Mucosa of stomach (tissue), 1 donor: ENCODE measurements around the gene CMIP.
"Not testable (repeated sequence)": the region's sequence is repeated elsewhere in the genome, so short reads cannot be mapped to it uniquely, and the experiment has no call there.

Source experiments
- H3K27me3 ChIP-seq: one replicate; pipeline ENCODE4 v1.7.0; 2013; ENCODE audit warnings: mild to moderate bottlenecking, low read length; ENCODE audit not compliant: control insufficient read depth, insufficient read depth
- H3K36me3 ChIP-seq: one replicate; pipeline ENCODE4 v1.7.0; 2013; ENCODE audit warnings: low read length; ENCODE audit not compliant: control insufficient read depth, insufficient read depth
- H3K4me1 ChIP-seq: one replicate; pipeline ENCODE4 v1.7.0; 2013; ENCODE audit warnings: mild to moderate bottlenecking, low read length; ENCODE audit not compliant: control insufficient read depth, insufficient read depth
- H3K4me3 ChIP-seq: one replicate; pipeline ENCODE4 v1.7.0; 2013; ENCODE audit warnings: low read length
- H3K9ac ChIP-seq: one replicate; pipeline ENCODE4 v1.7.0; 2013; ENCODE audit warnings: mild to moderate bottlenecking, low read length, moderate library complexity
- H3K9me3 ChIP-seq: one replicate; pipeline ENCODE4 v1.7.0; 2013; ENCODE audit warnings: mild to moderate bottlenecking, low read length, moderate library complexity; ENCODE audit not compliant: control insufficient read depth
- donor health status: Pancreatic carcinoma.

The CMIP gene

GRCh38 chr16:81444448-81445121 lies at the start of gene CMIP:
Gene CMIP, plus strand, starts transcription at chr16:81444808.
- Histone ChIP-seq H3K36me3 (no peaks in the 10 kb centered on the region), H3K9me3 (no peaks in the 10 kb centered on the region)

GRCh38 chr16:81394966-81395655 lies 49.5 kb upstream of the CMIP start:
- no peak overlapping the region for H3K4me3 ChIP-seq
- no peaks in the 10 kb centered on the region for H3K27me3 ChIP-seq
- H3K9me3 ChIP-seq: no peaks in the 10 kb centered on the region
- H3K9ac ChIP-seq: no peak overlapping the region
- no peaks in the 10 kb centered on the region for H3K36me3 ChIP-seq
- H3K4me1 ChIP-seq: peaks cover 15% of the 10 kb centered on the region

More at GRCh38 chr16:81444448-81445121, at the start of gene CMIP:
- H3K27me3 ChIP-seq: no peaks in the 10 kb centered on the region
- H3K9ac ChIP-seq: peak within 1 kb of the TSS; percentile 70
- peaks cover 43% of the 10 kb centered on the region for H3K4me1 ChIP-seq
- H3K4me3 ChIP-seq: peak within 1 kb of the TSS; percentile 33

DNA sequence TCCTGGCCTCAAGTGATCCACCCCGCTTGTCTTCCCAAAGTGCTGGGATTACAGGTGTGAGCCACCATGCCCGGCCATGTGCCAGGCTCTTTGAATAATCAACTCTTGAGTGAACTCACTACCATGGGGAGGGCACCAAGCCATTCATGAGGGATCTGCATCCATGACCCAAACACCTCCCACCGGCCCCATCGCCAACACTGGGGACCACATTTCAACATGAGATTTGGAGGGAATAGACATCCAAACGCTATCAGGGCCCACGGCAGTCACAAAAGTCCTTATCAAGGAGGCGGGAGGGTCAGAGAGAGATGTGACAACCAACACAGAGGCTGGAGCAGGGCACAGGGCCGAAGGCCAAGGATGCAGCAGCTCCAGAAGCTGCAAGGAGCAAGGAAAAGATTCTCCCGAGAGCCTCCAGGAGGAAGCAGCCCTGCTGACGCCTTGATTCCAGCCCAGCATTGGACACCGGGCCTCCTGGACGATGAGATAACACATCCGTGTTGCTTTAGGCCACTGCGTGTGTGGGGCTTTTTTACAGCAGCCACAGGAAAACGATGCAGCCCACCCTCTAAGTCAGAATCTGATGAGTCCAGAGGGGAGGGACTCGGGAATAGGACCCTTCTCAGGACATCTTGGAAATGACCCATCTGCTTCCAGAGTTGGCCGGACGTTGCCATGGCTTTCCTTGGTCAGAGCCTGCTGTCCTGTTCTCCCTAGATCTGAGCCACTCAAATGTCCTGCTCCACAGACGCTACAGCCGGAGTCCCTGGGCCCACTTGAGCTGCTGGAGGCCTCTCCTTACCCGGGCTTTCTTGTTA lies 47.3 kb upstream of the CMIP start:
- H3K4me1 ChIP-seq: peaks cover 15% of the 10 kb centered on the region
- no peaks in the 10 kb centered on the region for H3K27me3 ChIP-seq
- no peak overlapping the region for H3K9ac ChIP-seq
- no peak overlapping the region for H3K4me3 ChIP-seq
- no peaks in the 10 kb centered on the region for H3K9me3 ChIP-seq
- no peaks in the 10 kb centered on the region for H3K36me3 ChIP-seq

- Histone ChIP-seq H3K36me3 (no peaks in the 10 kb centered on the region), H3K9me3 (no peaks in the 10 kb centered on the region), H3K27me3 (no peaks in the 10 kb centered on the region), H3K9ac (no peak overlapping the region), H3K4me3 (no peak overlapping the region), H3K4me1 (peaks cover 15% of the 10 kb centered on the region)
These were observed 46.6 kb upstream of the CMIP start for GRCh38 chr16:81397879-81398520.

DNA sequence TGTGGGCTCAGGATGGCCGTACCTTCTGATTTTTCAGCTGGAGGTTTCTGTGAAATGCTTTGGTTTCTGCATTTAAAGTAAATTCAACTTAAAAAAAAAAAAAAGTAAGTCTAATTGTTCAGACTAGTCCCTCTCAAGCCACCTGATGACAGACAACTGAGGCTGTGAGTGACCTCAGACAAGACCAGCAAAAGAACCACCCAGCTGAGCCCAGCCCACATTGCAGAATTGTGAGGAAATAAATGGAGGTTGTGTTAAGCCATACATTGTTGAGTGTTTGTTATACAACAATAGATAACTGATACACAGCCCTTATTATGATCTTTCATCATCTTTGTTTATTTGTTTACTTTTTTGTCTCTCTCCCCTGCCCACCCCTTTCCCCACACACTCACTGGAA lies 44.7 kb upstream of the CMIP start:
- no peaks in the 10 kb centered on the region for H3K9me3 ChIP-seq
- peaks cover 19% of the 10 kb centered on the region for H3K4me1 ChIP-seq
- H3K27me3 ChIP-seq: no peaks in the 10 kb centered on the region
- H3K4me3 ChIP-seq: no peak overlapping the region
- H3K36me3 ChIP-seq: no peaks in the 10 kb centered on the region
- H3K9ac ChIP-seq: no peak overlapping the region

DNA sequence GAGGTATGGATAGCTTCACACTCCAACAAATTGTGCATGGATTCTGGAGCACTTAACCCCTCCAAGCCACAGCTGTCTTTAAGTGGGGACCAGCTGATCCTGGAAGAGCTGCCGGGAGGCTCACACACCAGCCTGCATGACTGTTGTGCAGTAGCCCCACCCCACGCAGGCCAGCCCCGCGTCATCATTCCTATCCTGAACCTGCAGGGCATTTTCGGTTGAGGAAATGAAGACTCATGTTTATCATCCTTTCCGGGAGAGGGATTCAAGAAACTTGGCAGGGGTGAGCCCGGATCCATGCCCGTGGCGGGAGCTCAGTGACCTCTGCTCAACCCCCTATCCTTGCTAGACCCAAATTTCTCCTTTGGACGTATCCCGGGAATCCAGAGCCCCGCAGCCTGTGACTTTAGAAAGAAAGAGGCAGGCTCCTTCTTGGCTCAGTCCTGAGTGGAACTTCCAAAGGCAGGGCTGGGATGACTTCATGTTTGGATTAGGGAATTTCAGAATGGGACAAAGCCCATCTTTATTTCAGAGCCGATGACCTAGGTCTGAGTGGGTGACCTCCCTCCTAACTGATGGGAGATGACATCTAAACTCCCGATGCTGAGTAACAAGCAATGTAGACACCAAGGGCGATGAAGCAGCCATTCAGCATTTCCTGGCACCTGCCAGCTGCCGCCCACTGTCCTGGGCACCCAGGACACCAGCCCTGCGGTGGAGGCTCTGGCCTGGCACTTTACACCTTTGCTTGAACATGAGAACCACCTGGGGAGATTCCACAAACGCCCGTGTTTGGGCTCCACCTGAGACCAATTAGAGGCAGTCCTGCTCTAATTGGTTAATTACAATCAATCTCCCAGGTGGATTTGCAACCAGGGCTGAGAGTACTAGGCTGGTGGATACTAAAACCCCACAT lies 43.3 kb upstream of the CMIP start:
- H3K9me3 ChIP-seq: no peaks in the 10 kb centered on the region
- no peak overlapping the region for H3K9ac ChIP-seq
- no peaks in the 10 kb centered on the region for H3K36me3 ChIP-seq
- no peak overlapping the region for H3K4me3 ChIP-seq
- peaks cover 9% of the 10 kb centered on the region for H3K4me1 ChIP-seq
- no peaks in the 10 kb centered on the region for H3K27me3 ChIP-seq

GRCh38 chr16:81403208-81403600 lies 41.4 kb upstream of the CMIP start:
- peaks cover 9% of the 10 kb centered on the region for H3K4me1 ChIP-seq
- no peaks in the 10 kb centered on the region for H3K27me3 ChIP-seq
- no peak overlapping the region for H3K4me3 ChIP-seq
- H3K9me3 ChIP-seq: no peaks in the 10 kb centered on the region
- peak overlapping the region; percentile 22 for H3K9ac ChIP-seq
- H3K36me3 ChIP-seq: no peaks in the 10 kb centered on the region

DNA sequence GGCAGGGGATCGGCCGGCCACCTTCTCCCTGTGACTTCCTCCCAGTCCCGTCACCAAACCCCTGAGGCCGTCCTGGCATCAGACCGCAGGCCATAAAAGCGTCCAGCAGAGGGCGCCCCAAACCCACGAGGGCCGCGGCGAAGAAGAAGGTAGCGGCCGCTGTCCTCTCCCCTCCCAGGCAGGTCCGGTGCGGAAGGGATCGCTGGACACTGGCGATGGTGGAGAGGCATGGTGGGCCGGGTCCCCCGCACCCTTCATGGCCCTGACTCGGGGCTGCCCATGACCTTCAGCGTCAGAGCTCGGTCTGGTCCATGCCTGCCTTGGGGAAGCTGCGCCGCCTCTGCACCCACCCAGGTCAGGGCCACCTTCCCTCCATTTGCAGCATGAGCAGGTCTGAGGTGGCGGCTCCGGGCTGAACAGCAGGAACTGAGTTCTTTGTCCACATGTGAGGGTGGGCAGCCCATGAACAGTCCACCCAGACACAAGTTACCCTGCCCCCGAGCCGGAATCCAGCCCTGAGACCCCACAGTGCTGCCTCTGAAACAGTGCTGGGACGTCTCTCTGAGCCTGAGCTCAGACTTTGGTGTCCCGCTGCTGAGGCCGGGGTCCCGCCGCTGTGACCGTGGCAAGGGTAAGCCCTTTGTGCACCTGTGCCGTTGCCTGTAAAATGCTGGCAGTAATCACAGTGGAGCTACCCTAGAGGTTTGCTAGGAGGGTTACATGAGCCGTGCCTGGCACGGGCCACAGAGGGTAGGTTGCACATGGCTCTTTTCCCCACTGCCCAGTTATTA lies 40.8 kb upstream of the CMIP start:
- H3K4me3 ChIP-seq: no peak overlapping the region
- H3K27me3 ChIP-seq: no peaks in the 10 kb centered on the region
- H3K9ac ChIP-seq: peak overlapping the region; percentile 22
- no peaks in the 10 kb centered on the region for H3K36me3 ChIP-seq
- no peaks in the 10 kb centered on the region for H3K9me3 ChIP-seq
- H3K4me1 ChIP-seq: peaks cover 9% of the 10 kb centered on the region

- H3K36me3 ChIP-seq, H3K9me3 ChIP-seq, H3K9ac ChIP-seq, H3K4me1 ChIP-seq, H3K4me3 ChIP-seq, H3K27me3 ChIP-seq: not testable (repeated sequence)
These were observed 39.6 kb upstream of the CMIP start for GRCh38 chr16:81405002-81405401.

GRCh38 chr16:81405702-81406113 lies 38.9 kb upstream of the CMIP start:
- no peaks in the 10 kb centered on the region for H3K9me3 ChIP-seq
- no peak overlapping the region for H3K4me3 ChIP-seq
- no peak overlapping the region for H3K9ac ChIP-seq
- H3K4me1 ChIP-seq: peaks cover 9% of the 10 kb centered on the region
- H3K36me3 ChIP-seq: no peaks in the 10 kb centered on the region
- H3K27me3 ChIP-seq: no peaks in the 10 kb centered on the region
